Stimulated activated CD8-positive, alpha-beta memory T cell treated with anti-CD3 and anti-CD28 coated beads, Interleukin-12 subunit alpha, Interleukin-12 subunit beta, amount 100 ng/mL, for 4 hours (primary cell): ENCODE results near the gene SPEN.
"Not testable (repeated sequence)": the region's sequence is repeated elsewhere in the genome, so short reads cannot be mapped to it uniquely, and the experiment has no call there.

Experiments used
- DNase-seq: peaks from one replicate; pipeline ENCODE4 v3.0.0-alpha.2; 2020; ENCODE audit warnings: low read depth

Gene SPEN

GRCh38 chr1:15858069-15858670, 10.7 kb downstream of the SPEN start:
- no peak for DNase-seq

- DNase-seq: no peak
Measured at GRCh38 chr1:15858672-15859372, 11.3 kb downstream of the SPEN start.

GRCh38 chr1:15863156-15863901, 15.8 kb downstream of the SPEN start:
- DNase-seq: no peak

GRCh38 chr1:15866721-15867201, 19.3 kb downstream of the SPEN start:
- no peak for DNase-seq

DNA sequence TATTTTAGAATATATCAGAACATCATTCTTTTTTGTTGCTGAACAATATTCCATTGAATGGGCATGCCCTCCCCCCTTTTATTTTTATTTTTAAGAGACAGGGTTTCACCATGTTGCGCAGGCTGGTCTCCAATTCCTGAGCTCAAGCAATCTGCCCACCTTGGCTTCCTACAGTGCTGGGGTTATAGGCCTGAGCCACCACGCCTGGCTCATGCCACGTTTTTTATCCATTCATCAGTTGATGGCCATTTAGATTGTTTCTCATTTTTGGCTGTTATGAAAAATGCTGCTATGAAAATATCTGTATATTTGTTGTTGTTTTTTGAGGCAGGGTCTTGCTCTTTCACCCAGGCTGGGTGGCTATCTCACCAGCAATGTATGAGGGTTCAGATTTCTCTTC, 19.8 kb downstream of the SPEN start:
- DNase-seq: no peak

DNA sequence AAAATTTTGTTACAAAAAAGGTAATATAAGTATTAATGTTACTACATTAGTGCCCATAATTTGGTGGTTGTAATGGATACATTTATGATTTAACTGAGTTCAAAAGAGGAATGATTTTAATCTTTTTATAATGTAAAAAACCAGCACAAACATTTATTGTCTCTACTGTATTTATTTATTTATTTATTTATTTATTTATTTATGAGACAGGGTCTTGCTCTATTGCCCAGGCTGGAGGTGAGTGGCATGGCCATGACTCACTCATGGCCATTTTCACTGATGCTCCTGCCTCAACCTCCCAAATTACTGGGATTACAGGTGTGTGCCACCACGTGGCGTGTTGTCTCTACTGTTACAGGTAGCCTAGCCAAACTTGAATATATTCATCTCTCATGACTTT, 21.9 kb downstream of the SPEN start:
- DNase-seq: no peak

DNA sequence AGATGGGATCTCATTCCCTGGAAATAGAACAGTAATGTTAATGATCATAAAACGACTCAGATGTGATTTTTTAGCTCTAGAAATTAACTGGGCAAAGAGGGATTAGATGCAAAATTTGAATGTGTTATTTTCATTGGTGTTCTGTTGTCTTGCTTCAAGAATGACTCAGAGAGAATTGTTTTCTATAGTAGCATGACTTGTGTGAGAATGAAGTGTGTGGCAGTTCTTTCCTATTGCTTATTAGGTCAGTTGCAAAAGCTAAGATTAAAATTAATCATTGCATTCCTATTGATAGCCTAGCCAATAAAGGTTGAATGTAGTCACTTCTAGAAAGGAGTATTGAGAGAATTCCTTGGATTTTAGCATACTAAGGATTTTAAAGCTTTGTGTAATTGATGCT, 22.9 kb downstream of the SPEN start:
- no peak for DNase-seq

- no peak for DNase-seq
Measured at GRCh38 chr1:15874471-15874870, 27.0 kb downstream of the SPEN start.

- no peak for DNase-seq
Measured at GRCh38 chr1:15876357-15877055, 29.0 kb downstream of the SPEN start.

DNA sequence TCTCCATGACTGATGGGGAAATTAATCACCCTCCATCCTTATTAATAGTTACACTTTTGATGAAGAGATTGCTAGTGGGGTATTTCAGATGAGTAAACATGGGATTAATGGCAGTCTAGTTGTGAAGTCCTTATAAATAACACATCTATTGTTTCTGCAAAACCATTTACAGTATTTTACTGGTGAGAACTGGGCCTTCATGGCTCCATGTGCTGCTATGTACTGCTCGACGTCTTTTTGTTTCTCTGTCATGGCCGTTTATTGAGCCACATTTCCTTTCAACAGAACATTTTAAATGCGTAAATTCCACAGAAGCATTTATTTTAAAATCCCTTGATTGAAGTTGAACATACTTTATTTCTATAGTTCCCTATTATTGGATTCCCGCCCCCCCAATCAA, 34.5 kb downstream of the SPEN start:
- DNase-seq: no peak

DNA sequence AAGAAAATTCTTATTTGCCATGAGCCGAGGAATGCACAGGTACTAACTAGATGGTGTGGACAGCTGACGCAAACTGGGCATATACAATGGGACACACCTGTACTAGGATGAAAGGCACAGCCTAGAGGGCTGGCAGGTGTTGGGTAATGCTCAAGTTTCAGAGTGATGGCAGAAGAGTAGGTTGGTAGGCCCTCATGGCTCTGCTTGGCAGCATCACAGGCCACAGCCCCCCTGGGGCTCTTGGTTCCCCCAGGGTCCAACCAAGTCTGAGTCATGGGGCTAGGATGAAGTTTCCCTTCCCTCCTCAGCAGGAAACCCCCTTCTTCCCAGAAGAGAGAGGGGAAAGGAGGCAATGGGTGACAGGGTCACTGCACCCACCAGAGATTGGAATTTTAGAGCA, 35.2 kb downstream of the SPEN start:
- DNase-seq: no peak

GRCh38 chr1:15883326-15883725, 35.8 kb downstream of the SPEN start:
- DNase-seq: no peak

GRCh38 chr1:15884477-15884876, 37.0 kb downstream of the SPEN start:
- no peak for DNase-seq

- DNase-seq: no peak
Measured at GRCh38 chr1:15885269-15885668, 37.8 kb downstream of the SPEN start.

DNA sequence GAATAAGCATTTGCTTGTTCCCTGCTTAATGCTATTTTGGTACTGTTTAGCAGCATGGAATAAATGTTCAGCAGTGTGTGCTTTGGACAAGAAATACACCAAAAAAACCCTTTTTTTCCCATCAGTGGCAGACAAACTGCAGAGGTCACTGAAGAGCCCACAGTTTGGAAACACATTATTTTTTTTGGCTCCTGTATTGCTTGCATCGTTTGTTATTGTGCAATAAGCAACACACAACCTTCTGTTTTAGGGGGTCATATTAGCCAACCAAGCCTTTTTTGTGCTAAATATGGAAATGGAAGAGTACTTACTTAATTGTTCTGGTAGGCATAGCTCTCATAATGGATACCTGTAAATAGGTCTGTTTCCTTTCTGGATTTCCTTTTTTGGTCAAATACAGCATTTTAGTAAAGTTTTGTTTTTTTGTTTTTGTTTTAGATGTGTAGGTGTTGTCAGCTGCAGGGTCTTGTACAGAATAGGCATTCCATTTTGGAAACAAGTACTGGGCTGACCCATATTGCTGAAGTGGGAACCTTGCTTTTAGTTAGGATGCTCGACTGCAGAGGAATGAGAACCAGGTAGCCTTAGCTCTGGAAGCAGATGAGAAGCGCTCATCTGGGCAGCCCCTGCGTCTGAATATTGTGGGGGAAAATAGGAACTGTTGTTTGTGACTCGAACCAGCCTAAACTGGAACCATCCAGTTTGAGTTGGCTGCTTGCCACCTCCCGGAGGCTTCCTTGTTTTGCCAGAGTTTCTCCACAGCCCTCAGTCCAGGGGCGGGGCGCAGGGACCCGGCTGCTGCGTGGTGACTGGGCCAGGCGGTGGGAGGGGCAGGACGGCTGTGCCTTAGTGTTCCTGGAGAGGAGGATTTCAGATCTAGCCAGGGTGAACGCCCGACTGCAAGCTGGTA, 38.4 kb downstream of the SPEN start:
- peak; percentile 18 for DNase-seq

DNA sequence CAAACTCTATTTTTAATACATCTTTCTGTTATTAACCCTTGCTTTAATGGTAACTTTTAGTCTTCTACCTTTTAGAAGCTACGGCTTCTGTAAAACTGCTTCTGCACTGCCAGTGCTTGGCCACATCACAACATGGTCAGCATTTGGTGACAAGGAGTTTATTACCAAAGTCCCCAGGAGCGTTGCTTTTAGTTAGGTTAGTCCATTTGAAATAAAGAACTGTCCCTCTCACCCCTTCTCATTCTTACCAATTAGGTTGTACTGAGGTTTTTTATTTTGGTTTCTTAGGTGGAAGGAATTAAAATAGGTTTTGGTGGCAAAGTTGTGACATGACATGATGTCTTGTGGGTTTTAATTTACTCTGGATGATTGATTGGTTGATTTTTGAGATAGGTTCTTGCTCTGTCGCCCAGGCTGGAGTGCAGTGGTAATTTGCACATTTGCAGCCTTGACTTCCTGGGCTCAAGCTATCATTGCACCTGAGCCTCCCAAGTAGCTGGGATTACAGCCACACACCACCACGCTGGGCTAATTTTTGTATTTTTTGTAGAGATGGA, 39.2 kb downstream of the SPEN start:
- no peak for DNase-seq

DNA sequence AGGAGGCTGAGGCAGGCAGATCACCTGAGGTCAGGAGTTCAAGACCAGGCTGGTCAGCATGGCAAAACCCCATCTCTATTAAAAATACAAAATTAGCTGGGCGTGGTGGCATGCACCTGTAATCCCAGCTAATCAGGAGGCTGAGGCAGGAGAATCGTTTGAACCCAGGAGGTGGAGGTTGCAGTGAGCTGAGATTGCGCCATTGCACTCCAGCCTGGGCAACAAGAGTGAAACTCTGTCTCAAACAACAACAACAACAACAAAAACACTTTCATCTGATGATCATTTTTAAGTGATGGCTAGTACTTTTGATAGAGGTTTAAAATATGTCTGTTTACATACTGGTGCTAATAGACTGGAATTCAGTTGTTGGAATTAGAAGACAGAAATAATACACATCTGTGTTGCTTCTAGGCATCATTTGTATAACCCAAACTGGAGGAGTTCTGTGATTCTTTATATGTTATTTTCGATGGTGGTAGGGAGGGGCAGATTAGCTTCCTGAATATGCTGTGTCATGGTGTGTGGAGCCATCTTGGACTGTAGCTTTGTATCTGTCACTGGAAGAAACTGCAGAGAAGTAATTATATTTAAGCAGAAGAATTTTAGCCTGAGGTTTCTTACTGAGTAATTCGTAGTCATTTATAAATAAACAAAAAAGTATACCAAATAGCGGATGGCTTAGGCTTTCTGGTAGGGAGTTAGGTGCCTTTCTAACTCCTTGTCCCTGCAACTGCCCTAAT, 45.5 kb downstream of the SPEN start:
- DNase-seq: not testable (repeated sequence)

- DNase-seq: no peak
Measured at GRCh38 chr1:15895233-15895632, 47.7 kb downstream of the SPEN start.

GRCh38 chr1:15896841-15897610, 49.5 kb downstream of the SPEN start:
- DNase-seq: not testable (repeated sequence)

- no peak for DNase-seq
Measured at GRCh38 chr1:15899266-15899665, 51.8 kb downstream of the SPEN start.
